ENCODE results near the gene MAML3.
A peak's percentile ranks its signal among the peaks of the same experiment; 100 is the strongest.

The MAML3 gene

GRCh38 chr4:140096483-140096861 lies 57.5 kb downstream of the MAML3 start:
- TF ChIP-seq CTCF (IDR thresholded peaks at IDR 0.05; ENCODE audit: low read depth, low read length) = no peak
- H3K4me3 ChIP-seq (replicated peaks in 1 of 2; ENCODE audit: low read depth in 2 of 2, low read length in 2 of 2) = no peak overlapping the region
- no peak for DNase-seq (ENCODE audit: low read depth in 2 of 2)

- H3K4me3 ChIP-seq (replicated peaks in 1 of 2; ENCODE audit: low read depth in 2 of 2, low read length in 2 of 2) = no peak overlapping the region
- DNase-seq (ENCODE audit: low read depth in 2 of 2) = peak; percentile 95 to 99
- no peak for TF ChIP-seq CTCF (IDR thresholded peaks at IDR 0.05; ENCODE audit: low read depth, low read length)
These were observed 58.1 kb downstream of the MAML3 start for GRCh38 chr4:140095694-140096482.

GRCh38 chr4:140094438-140095420 lies 59.3 kb downstream of the MAML3 start:
- H3K4me3 ChIP-seq (replicated peaks in 1 of 2; ENCODE audit: low read depth in 2 of 2, low read length in 2 of 2) = no peak overlapping the region
- no peak for DNase-seq (ENCODE audit: low read depth in 2 of 2)
- no peak for TF ChIP-seq CTCF (IDR thresholded peaks at IDR 0.05; ENCODE audit: low read depth, low read length)

GRCh38 chr4:140092094-140092851 lies 61.7 kb downstream of the MAML3 start:
- peak in 1 of 2 donors; percentile 32 for DNase-seq (ENCODE audit: low read depth in 2 of 2)
- no peak for TF ChIP-seq CTCF (IDR thresholded peaks at IDR 0.05; ENCODE audit: low read depth, low read length)
- peak overlapping the region; percentile 28 to 33 for H3K4me3 ChIP-seq (replicated peaks in 1 of 2; ENCODE audit: low read depth in 2 of 2, low read length in 2 of 2)

GRCh38 chr4:140091305-140091704 lies 62.7 kb downstream of the MAML3 start:
- peak in 1 of 2 donors; percentile 67 for DNase-seq (ENCODE audit: low read depth in 2 of 2)
- H3K4me3 ChIP-seq (replicated peaks in 1 of 2; ENCODE audit: low read depth in 2 of 2, low read length in 2 of 2) = no peak overlapping the region
- no peak for TF ChIP-seq CTCF (IDR thresholded peaks at IDR 0.05; ENCODE audit: low read depth, low read length)

- no peak overlapping the region for H3K4me3 ChIP-seq (replicated peaks in 1 of 2; ENCODE audit: low read depth in 2 of 2, low read length in 2 of 2)
- no peak for TF ChIP-seq CTCF (IDR thresholded peaks at IDR 0.05; ENCODE audit: low read depth, low read length)
- peak in 1 of 2 donors; percentile 80 for DNase-seq (ENCODE audit: low read depth in 2 of 2)
These were observed 63.7 kb downstream of the MAML3 start for GRCh38 chr4:140090215-140090731.
